ENCODE data around the gene ZNF630.
"Not testable (repeated sequence)": the region's sequence is repeated elsewhere in the genome, so short reads cannot be mapped to it uniquely, and the experiment has no call there.

Gene ZNF630

DNA sequence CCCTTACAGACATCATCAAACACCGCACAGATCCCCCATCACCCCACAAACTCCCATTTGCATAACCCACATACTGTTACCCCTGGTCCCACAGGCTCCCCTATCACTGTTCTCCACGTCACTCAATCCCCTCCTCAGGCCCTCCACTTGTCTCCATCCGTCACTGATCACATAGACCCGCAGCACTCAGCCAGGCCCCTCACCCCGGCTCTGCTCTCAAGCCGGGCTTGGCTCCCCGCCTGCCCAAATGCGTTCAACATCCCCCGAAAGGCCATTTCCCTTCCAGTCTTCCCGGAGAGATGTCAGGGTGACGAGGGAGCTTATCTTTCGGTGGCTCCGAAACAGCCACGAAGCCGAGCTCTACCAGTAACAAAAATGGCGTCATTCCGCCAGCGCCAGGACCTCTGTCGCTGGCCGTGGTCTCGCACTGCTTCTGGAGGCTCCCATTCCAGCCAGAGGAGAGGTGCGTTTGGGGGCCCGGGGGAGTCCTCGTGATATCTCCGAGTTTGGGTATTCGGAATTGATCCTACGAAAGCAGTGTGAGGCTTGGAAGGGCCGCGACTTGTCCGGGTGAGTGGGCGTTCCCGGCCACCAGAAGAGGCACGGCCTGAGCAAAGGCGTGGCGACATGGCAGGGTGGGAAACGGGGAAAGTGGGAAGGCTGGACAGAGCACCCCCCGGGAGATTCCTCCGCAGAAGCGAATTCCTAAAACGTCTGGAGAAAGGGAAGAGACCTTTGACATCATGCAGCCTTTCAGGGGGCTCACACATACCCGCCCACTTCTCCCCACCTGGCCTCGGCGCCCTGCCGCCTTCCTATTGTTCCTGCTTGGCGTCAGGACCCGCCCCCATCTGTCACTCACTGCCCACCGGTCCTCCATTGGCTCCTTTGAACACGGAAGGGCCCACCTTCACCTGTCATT lies at the start of gene ZNF630:
TSS of gene ZNF630 (minus strand) at position 577 of the 922 bp plus-strand sequence. CDS start 4,754 bp downstream, outside the sequence.
- H3K9me3 ChIP-seq (ENCODE audit: insufficient read depth, low read length), result no peaks in the 10 kb centered on the region
- H3K4me3 ChIP-seq (ENCODE audit: insufficient read length, low read depth), result peak within 1 kb of the TSS; percentile 81
- TF ChIP-seq SUZ12 (IDR thresholded peaks at IDR 0.05; ENCODE audit: extremely low read depth, insufficient read depth, insufficient read length) (no peak), YY1 (IDR thresholded peaks at IDR 0.05; ENCODE audit: insufficient read depth, insufficient read length) (peak; percentile 73)
- no peaks in the 10 kb centered on the region for H3K4me1 ChIP-seq (ENCODE audit: insufficient read depth, insufficient read length)
- H3K27me3 ChIP-seq (ENCODE audit: insufficient read depth, insufficient read length), result no peaks in the 10 kb centered on the region
- peak; percentile 75 for DNase-seq (ENCODE audit: low read depth, low spot score)
- peak within 1 kb of the TSS; percentile 87 for H3K9ac ChIP-seq (ENCODE audit: insufficient read length, low read depth)
- no peaks in the 10 kb centered on the region for H3K36me3 ChIP-seq (ENCODE audit: insufficient read depth, insufficient read length, low read length)

DNA sequence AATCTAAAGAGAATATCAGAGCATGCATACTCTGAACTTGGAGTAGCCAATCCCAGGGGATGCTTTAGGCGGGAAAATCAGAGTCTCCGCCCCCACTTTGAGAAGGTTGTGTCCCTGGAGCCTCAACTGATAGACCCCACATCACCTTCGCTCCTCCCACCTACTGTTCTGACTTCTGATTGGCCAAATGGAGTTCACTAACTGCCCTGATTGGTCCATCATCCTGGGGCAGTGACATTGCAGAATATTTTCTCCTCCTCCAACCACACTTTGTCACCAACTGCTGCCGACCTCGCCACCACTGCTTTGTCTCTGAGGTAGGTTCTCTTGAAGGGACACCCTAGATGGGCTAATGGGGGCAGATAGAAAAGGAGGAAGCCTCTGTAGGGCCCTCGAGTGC lies 36.3 kb upstream of the ZNF630 start:
- TF ChIP-seq ZNF274 (IDR thresholded peaks at IDR 0.05; ENCODE audit: low read depth, low read length) (no peak), SUZ12 (IDR thresholded peaks at IDR 0.05; ENCODE audit: extremely low read depth, insufficient read depth, insufficient read length) (no peak), YY1 (IDR thresholded peaks at IDR 0.05; ENCODE audit: insufficient read depth, insufficient read length) (no peak)
- Histone ChIP-seq H3K9me3 (ENCODE audit: insufficient read depth, low read length) (no peaks in the 10 kb centered on the region), H3K4me1 (ENCODE audit: insufficient read depth, insufficient read length) (no peaks in the 10 kb centered on the region), H3K36me3 (ENCODE audit: insufficient read depth, insufficient read length, low read length) (no peaks in the 10 kb centered on the region), H3K27me3 (ENCODE audit: insufficient read depth, insufficient read length) (no peaks in the 10 kb centered on the region), H3K4me3 (ENCODE audit: insufficient read length, low read depth) (no peak overlapping the region), H3K9ac (ENCODE audit: insufficient read length, low read depth) (no peak overlapping the region)
- DNase-seq (ENCODE audit: low read depth, low spot score), result no peak

GRCh38 chrX:48102874-48103374 lies 31.5 kb upstream of the ZNF630 start:
- TF ChIP-seq SUZ12 (IDR thresholded peaks at IDR 0.05; ENCODE audit: extremely low read depth, insufficient read depth, insufficient read length), result no peak
- no peak for TF ChIP-seq YY1 (IDR thresholded peaks at IDR 0.05; ENCODE audit: insufficient read depth, insufficient read length)
- no peak for TF ChIP-seq ZNF274 (IDR thresholded peaks at IDR 0.05; ENCODE audit: low read depth, low read length)
- no peaks in the 10 kb centered on the region for H3K4me1 ChIP-seq (ENCODE audit: insufficient read depth, insufficient read length)
- H3K9ac ChIP-seq (ENCODE audit: insufficient read length, low read depth), result no peak overlapping the region
- H3K9me3 ChIP-seq (ENCODE audit: insufficient read depth, low read length), result no peaks in the 10 kb centered on the region
- no peaks in the 10 kb centered on the region for H3K27me3 ChIP-seq (ENCODE audit: insufficient read depth, insufficient read length)
- H3K4me3 ChIP-seq (ENCODE audit: insufficient read length, low read depth), result no peak overlapping the region
- no peak for DNase-seq (ENCODE audit: low read depth, low spot score)
- no peaks in the 10 kb centered on the region for H3K36me3 ChIP-seq (ENCODE audit: insufficient read depth, insufficient read length, low read length)

GRCh38 chrX:48101443-48101842 lies 30.0 kb upstream of the ZNF630 start:
- Histone ChIP-seq H3K36me3 (ENCODE audit: insufficient read depth, insufficient read length, low read length) (no peaks in the 10 kb centered on the region), H3K27me3 (ENCODE audit: insufficient read depth, insufficient read length) (no peaks in the 10 kb centered on the region), H3K9me3 (ENCODE audit: insufficient read depth, low read length) (no peaks in the 10 kb centered on the region), H3K9ac (ENCODE audit: insufficient read length, low read depth) (no peak overlapping the region), H3K4me3 (ENCODE audit: insufficient read length, low read depth) (no peak overlapping the region), H3K4me1 (ENCODE audit: insufficient read depth, insufficient read length) (no peaks in the 10 kb centered on the region)
- no peak for DNase-seq (ENCODE audit: low read depth, low spot score)
- TF ChIP-seq SUZ12 (IDR thresholded peaks at IDR 0.05; ENCODE audit: extremely low read depth, insufficient read depth, insufficient read length) (no peak), ZNF274 (IDR thresholded peaks at IDR 0.05; ENCODE audit: low read depth, low read length) (no peak), YY1 (IDR thresholded peaks at IDR 0.05; ENCODE audit: insufficient read depth, insufficient read length) (no peak)

DNA sequence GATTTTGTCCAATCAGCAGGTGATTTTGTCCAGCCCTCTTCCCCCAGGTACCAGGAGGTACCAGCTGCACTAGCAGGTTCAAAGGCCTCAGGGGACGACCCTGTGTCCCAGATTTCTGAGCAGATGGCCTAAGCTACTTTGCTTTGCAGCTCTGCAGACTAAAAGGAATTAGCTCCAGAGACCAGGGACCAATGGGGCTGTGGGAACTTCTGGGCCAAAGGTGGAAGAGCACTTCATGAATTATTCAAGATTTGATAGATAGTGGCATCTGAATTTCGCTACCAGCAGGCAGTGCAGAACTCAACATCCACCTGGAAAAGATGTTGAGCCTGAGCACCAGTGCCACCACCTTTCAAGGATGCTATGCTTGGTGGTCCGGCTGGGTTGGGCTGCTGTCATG lies 21.1 kb upstream of the ZNF630 start:
- not testable (repeated sequence) for H3K4me3 ChIP-seq (ENCODE audit: insufficient read length, low read depth); H3K27me3 ChIP-seq (ENCODE audit: insufficient read depth, insufficient read length)

DNA sequence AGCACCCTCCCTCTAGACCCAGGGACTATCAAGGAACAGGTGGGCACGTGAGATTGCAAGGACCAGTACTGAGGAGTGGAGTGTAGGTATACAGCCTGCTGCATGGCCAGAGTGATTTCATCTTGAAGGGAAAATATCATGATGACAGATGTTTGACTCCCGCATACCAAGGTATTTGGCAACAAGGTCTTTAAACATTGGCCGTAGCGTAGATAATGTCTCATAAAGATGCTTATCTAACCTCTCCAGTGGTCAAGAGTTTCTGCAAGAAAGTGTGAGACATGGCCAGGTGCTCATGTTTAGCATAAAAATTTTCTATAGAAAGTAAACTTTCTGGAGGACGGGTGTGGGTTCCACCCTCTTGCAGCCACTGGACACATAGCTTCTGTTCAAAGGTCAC lies 18.7 kb upstream of the ZNF630 start:
- Histone ChIP-seq H3K4me1 (ENCODE audit: insufficient read depth, insufficient read length) (no peaks in the 10 kb centered on the region), H3K4me3 (ENCODE audit: insufficient read length, low read depth) (no peak overlapping the region), H3K9ac (ENCODE audit: insufficient read length, low read depth) (no peak overlapping the region), H3K9me3 (ENCODE audit: insufficient read depth, low read length) (no peaks in the 10 kb centered on the region), H3K36me3 (ENCODE audit: insufficient read depth, insufficient read length, low read length) (no peaks in the 10 kb centered on the region), H3K27me3 (ENCODE audit: insufficient read depth, insufficient read length) (no peaks in the 10 kb centered on the region)
- TF ChIP-seq YY1 (IDR thresholded peaks at IDR 0.05; ENCODE audit: insufficient read depth, insufficient read length), result no peak
- no peak for TF ChIP-seq ZNF274 (IDR thresholded peaks at IDR 0.05; ENCODE audit: low read depth, low read length)
- TF ChIP-seq SUZ12 (IDR thresholded peaks at IDR 0.05; ENCODE audit: extremely low read depth, insufficient read depth, insufficient read length), result no peak
- DNase-seq (ENCODE audit: low read depth, low spot score), result no peak

More for the DNA sequence above, 21.1 kb upstream of the ZNF630 start:
- not testable (repeated sequence) for H3K9me3 ChIP-seq (ENCODE audit: insufficient read depth, low read length); H3K4me1 ChIP-seq (ENCODE audit: insufficient read depth, insufficient read length); DNase-seq (ENCODE audit: low read depth, low spot score); H3K9ac ChIP-seq (ENCODE audit: insufficient read length, low read depth); H3K36me3 ChIP-seq (ENCODE audit: insufficient read depth, insufficient read length, low read length)

DNA sequence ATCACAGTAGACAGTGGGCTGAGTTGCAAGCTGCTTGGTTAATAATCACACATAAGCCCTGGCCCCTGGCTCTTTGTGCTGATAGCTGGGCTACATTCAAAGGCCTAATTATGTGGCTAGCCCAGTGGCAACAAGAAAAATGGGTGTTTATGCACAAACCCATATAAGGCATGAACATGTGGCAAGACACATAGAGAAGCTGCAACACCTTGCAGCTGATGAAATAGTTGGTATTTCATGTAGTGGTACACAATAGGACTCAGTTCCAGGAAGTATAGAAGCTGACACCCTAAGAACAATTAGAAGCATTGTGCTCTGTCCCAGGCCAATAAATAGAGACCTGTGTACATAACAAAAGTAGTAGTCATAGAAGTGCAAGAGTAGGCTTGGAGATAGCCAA lies 14.6 kb upstream of the ZNF630 start:
- Histone ChIP-seq H3K9ac (ENCODE audit: insufficient read length, low read depth) (no peak overlapping the region), H3K4me3 (ENCODE audit: insufficient read length, low read depth) (no peak overlapping the region), H3K36me3 (ENCODE audit: insufficient read depth, insufficient read length, low read length) (no peaks in the 10 kb centered on the region), H3K27me3 (ENCODE audit: insufficient read depth, insufficient read length) (no peaks in the 10 kb centered on the region), H3K9me3 (ENCODE audit: insufficient read depth, low read length) (no peaks in the 10 kb centered on the region), H3K4me1 (ENCODE audit: insufficient read depth, insufficient read length) (no peaks in the 10 kb centered on the region)
- no peak for DNase-seq (ENCODE audit: low read depth, low spot score)
- TF ChIP-seq YY1 (IDR thresholded peaks at IDR 0.05; ENCODE audit: insufficient read depth, insufficient read length), result no peak
- TF ChIP-seq ZNF274 (IDR thresholded peaks at IDR 0.05; ENCODE audit: low read depth, low read length), result no peak
- no peak for TF ChIP-seq SUZ12 (IDR thresholded peaks at IDR 0.05; ENCODE audit: extremely low read depth, insufficient read depth, insufficient read length)

Measured in NT2/D1 (cell line).